ENCODE data around the gene GRIA1.
"Not testable (repeated sequence)": the region's sequence is repeated elsewhere in the genome, so short reads cannot be mapped to it uniquely, and the experiment has no call there.

Gene GRIA1

GRCh38 chr5:153723022-153723610 lies 232.6 kb downstream of the GRIA1 start:
- H3K36me3 ChIP-seq (replicated peaks); H3K27me3 ChIP-seq (ENCODE audit: low read depth); H3K4me3 ChIP-seq; H3K9me3 ChIP-seq; in situ Hi-C loops (cut with MboI; ENCODE audit: low sequenced_read_pairs); DNase-seq (ENCODE audit: low spot score in 2 of 2); H3K4me1 ChIP-seq: not testable (repeated sequence)

- DNase-seq (ENCODE audit: low spot score in 2 of 2), result no peak
- in situ Hi-C loops (cut with MboI; ENCODE audit: low sequenced_read_pairs), result no loop called here
- Histone ChIP-seq H3K36me3 (replicated peaks) (no peaks in the 10 kb centered on the region), H3K4me1 (no peaks in the 10 kb centered on the region), H3K9me3 (no peaks in the 10 kb centered on the region), H3K4me3 (no peak overlapping the region), H3K27me3 (ENCODE audit: low read depth) (no peaks in the 10 kb centered on the region)
Measured at GRCh38 chr5:153742060-153742459, 251.6 kb downstream of the GRIA1 start.

GRCh38 chr5:153744751-153745150 lies 254.3 kb downstream of the GRIA1 start:
- no peak for DNase-seq (ENCODE audit: low spot score in 2 of 2)

DNA sequence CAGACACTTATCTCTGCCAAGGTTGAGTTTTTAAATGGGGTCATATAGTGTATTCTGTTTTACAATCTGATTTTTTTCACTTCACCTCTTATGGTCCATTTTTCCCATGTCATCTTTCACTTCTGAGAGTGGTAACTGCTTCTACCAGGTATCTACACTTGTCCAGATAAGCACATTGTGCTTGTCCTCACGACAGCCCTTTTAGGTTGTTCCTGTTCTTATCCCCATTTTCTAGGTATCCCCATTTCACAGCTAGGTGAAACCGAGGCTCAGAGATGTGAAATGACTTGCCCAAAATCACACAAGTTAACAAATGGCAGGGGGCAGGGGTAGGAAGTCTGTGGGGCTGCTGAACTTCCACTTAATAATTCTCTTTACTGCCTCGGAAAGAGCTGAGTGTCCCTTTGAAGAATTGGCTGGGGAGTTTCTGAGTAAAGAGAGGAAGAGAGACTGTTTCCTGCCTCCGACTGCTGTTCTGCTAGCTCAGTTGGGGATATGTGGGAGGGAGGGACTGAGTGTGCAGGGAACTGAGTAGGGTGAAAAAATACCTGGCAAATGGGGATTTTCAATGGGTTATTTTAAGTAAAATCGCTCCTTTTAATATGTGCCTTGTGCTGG lies 255.4 kb downstream of the GRIA1 start:
- in situ Hi-C loops (cut with MboI; ENCODE audit: low sequenced_read_pairs), result no loop called here
- Histone ChIP-seq H3K36me3 (replicated peaks) (no peaks in the 10 kb centered on the region), H3K4me1 (no peaks in the 10 kb centered on the region), H3K27me3 (ENCODE audit: low read depth) (no peaks in the 10 kb centered on the region), H3K4me3 (no peak overlapping the region), H3K9me3 (no peaks in the 10 kb centered on the region)
- DNase-seq (ENCODE audit: low spot score in 2 of 2), result no peak

More at GRCh38 chr5:153744751-153745150, 254.3 kb downstream of the GRIA1 start:
- Histone ChIP-seq H3K9me3 (no peaks in the 10 kb centered on the region), H3K27me3 (ENCODE audit: low read depth) (no peaks in the 10 kb centered on the region), H3K36me3 (replicated peaks) (no peaks in the 10 kb centered on the region), H3K4me1 (no peaks in the 10 kb centered on the region), H3K4me3 (no peak overlapping the region)
- in situ Hi-C loops (cut with MboI; ENCODE audit: low sequenced_read_pairs), result no loop called here

GRCh38 chr5:153746440-153746839 lies 256.0 kb downstream of the GRIA1 start:
- no peaks in the 10 kb centered on the region for H3K27me3 ChIP-seq (ENCODE audit: low read depth)
- in situ Hi-C loops (cut with MboI; ENCODE audit: low sequenced_read_pairs), result no loop called here
- DNase-seq (ENCODE audit: low spot score in 2 of 2), result no peak
- no peaks in the 10 kb centered on the region for H3K9me3 ChIP-seq
- H3K4me3 ChIP-seq, result no peak overlapping the region
- no peaks in the 10 kb centered on the region for H3K4me1 ChIP-seq
- H3K36me3 ChIP-seq (replicated peaks), result no peaks in the 10 kb centered on the region

GRCh38 chr5:153748823-153749222 lies 258.4 kb downstream of the GRIA1 start:
- DNase-seq (ENCODE audit: low spot score in 2 of 2), result no peak
- in situ Hi-C loops (cut with MboI; ENCODE audit: low sequenced_read_pairs), result no loop called here
- Histone ChIP-seq H3K4me1 (no peaks in the 10 kb centered on the region), H3K9me3 (no peaks in the 10 kb centered on the region), H3K27me3 (ENCODE audit: low read depth) (no peaks in the 10 kb centered on the region), H3K36me3 (replicated peaks) (no peaks in the 10 kb centered on the region), H3K4me3 (no peak overlapping the region)

DNA sequence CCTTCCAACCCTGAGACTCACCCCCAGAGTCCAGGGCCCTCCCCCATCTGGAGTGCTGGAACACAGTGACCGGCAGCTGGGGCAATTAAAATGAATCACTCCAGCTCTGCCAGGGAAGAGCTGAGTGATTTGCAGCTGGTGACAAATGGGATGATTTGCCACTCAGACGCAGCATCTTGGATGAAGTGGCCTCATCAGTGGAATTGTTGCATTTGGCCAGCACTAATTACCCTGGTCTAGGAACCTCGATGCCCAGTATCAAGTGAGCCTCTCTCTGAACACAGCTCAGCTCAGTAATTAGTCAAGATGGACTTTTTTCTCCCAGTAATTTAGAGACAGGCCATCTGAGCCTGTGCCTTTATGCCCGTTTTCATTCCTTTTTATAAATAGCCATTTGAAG lies 259.5 kb downstream of the GRIA1 start:
- no peak for DNase-seq (ENCODE audit: low spot score in 2 of 2)
- no peak overlapping the region for H3K4me3 ChIP-seq
- H3K9me3 ChIP-seq, result no peaks in the 10 kb centered on the region
- no peaks in the 10 kb centered on the region for H3K27me3 ChIP-seq (ENCODE audit: low read depth)
- in situ Hi-C loops (cut with MboI; ENCODE audit: low sequenced_read_pairs), result no loop called here
- H3K4me1 ChIP-seq, result no peaks in the 10 kb centered on the region
- no peaks in the 10 kb centered on the region for H3K36me3 ChIP-seq (replicated peaks)

DNA sequence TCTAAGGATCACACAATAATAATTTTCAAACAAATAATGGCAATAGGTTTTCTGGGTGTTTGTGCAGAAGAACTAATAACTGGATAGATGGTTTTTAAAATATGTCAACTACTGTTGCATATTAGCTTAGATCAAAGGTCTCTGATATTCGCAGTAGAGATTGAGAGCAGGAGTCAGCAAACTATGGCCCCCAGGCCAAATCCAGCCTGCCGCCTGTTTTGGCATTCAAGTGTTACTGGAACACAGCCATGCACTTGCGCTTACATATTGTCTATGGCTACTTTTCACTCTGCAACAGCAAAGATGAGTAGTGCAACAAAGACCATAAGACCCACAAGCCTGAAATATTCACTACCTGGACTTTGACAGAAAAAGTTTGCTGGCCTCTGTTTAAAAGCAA lies 260.8 kb downstream of the GRIA1 start:
- Histone ChIP-seq H3K27me3 (ENCODE audit: low read depth) (no peaks in the 10 kb centered on the region), H3K36me3 (replicated peaks) (no peaks in the 10 kb centered on the region), H3K4me3 (no peak overlapping the region), H3K4me1 (no peaks in the 10 kb centered on the region), H3K9me3 (no peaks in the 10 kb centered on the region)
- in situ Hi-C loops (cut with MboI; ENCODE audit: low sequenced_read_pairs), result no loop called here
- DNase-seq (ENCODE audit: low spot score in 2 of 2), result no peak

DNA sequence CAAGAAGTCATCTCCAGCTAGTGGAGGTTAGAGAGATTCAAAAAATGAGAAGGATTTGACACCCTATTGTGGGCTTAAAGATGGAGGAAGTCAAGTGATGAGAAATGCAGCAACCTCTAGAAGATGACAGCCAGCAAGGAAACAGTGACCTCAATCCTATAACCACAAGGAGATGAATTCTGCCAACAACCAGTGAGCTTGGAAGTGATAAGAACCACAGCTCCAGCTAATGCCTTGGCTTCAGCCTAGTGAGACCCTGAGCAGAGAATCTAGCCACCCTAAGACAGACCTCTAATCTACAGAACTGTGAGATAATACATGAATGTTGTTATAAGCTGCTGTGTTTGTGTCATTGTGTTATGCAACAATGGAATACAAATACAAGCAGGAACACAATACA lies 262.4 kb downstream of the GRIA1 start:
- Histone ChIP-seq H3K36me3 (replicated peaks) (no peaks in the 10 kb centered on the region), H3K9me3 (no peaks in the 10 kb centered on the region), H3K27me3 (ENCODE audit: low read depth) (no peaks in the 10 kb centered on the region), H3K4me1 (no peaks in the 10 kb centered on the region), H3K4me3 (no peak overlapping the region)
- no peak for DNase-seq (ENCODE audit: low spot score in 2 of 2)
- in situ Hi-C loops (cut with MboI; ENCODE audit: low sequenced_read_pairs), result no loop called here

GRCh38 chr5:153753645-153754432 lies 263.4 kb downstream of the GRIA1 start:
- Histone ChIP-seq H3K4me3 (no peak overlapping the region), H3K36me3 (replicated peaks) (no peaks in the 10 kb centered on the region), H3K9me3 (no peaks in the 10 kb centered on the region), H3K4me1 (no peaks in the 10 kb centered on the region), H3K27me3 (ENCODE audit: low read depth) (no peaks in the 10 kb centered on the region)
- in situ Hi-C loops (cut with MboI; ENCODE audit: low sequenced_read_pairs), result no loop called here
- DNase-seq (ENCODE audit: low spot score in 2 of 2), result no peak

DNA sequence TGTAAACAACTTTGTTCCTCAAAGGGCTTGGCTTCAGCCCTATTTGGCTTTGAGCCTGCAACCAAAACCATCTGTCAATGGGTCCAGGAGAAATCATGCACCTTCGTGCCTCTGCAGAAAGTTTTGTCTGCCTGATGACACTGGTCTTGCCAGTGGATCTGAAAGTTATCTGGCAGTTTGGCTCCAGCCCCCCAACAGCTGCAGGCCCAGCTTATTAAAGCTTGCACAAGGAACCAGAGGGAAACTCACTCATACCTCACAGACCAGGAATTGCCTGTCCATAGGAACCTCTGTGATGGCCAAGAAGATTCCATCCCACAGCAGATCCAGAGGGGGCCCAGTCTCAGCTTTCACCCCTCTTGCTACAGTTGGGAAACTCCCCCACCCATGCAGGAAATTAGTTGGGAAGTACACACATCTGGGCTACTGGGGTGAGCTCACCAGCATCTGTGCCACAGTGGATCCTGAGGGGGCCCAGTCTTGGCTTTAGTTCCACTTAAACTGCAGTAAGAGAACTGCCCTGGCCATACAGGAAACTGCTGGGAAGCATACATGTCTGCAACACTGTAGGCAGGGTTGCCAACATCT lies 265.5 kb downstream of the GRIA1 start:
- no peak for DNase-seq (ENCODE audit: low spot score in 2 of 2)
- no peaks in the 10 kb centered on the region for H3K27me3 ChIP-seq (ENCODE audit: low read depth)
- H3K4me1 ChIP-seq, result no peaks in the 10 kb centered on the region
- H3K9me3 ChIP-seq, result no peaks in the 10 kb centered on the region
- H3K36me3 ChIP-seq (replicated peaks), result no peaks in the 10 kb centered on the region
- in situ Hi-C loops (cut with MboI; ENCODE audit: low sequenced_read_pairs), result no loop called here
- H3K4me3 ChIP-seq, result no peak overlapping the region

GRCh38 chr5:153756540-153756939 lies 266.1 kb downstream of the GRIA1 start:
- no peaks in the 10 kb centered on the region for H3K9me3 ChIP-seq
- DNase-seq (ENCODE audit: low spot score in 2 of 2), result no peak
- in situ Hi-C loops (cut with MboI; ENCODE audit: low sequenced_read_pairs), result no loop called here
- no peak overlapping the region for H3K4me3 ChIP-seq
- H3K27me3 ChIP-seq (ENCODE audit: low read depth), result no peaks in the 10 kb centered on the region
- no peaks in the 10 kb centered on the region for H3K36me3 ChIP-seq (replicated peaks)
- H3K4me1 ChIP-seq, result no peaks in the 10 kb centered on the region

GRCh38 chr5:153765987-153766386 lies 275.5 kb downstream of the GRIA1 start:
- H3K4me1 ChIP-seq, result no peaks in the 10 kb centered on the region
- no peaks in the 10 kb centered on the region for H3K9me3 ChIP-seq
- H3K4me3 ChIP-seq, result no peak overlapping the region
- H3K36me3 ChIP-seq (replicated peaks), result no peaks in the 10 kb centered on the region
- in situ Hi-C loops (cut with MboI; ENCODE audit: low sequenced_read_pairs), result no loop called here
- no peaks in the 10 kb centered on the region for H3K27me3 ChIP-seq (ENCODE audit: low read depth)
- no peak for DNase-seq (ENCODE audit: low spot score in 2 of 2)
